NCI-H2227 (cell line): ENCODE measurements around the gene SLC46A2.

Experiments used
- DNase-seq: peaks from one replicate; lab custom pipeline; 2025; ENCODE audit not compliant: unreplicated experiment; lab: John Stamatoyannopoulos, UW

The SLC46A2 gene

GRCh38 chr9:112890106-112891081 is at the start of gene SLC46A2:
TSS of gene SLC46A2 (minus strand) at chr9:112890876. CDS start at chr9:112890681, 195 bp downstream.
- DNase-seq: peak; percentile 2

- DNase-seq: no peak
Measured at GRCh38 chr9:112939418-112939817, 48.7 kb upstream of the SLC46A2 start.

- no peak for DNase-seq
Measured at GRCh38 chr9:112933696-112934095, 43.0 kb upstream of the SLC46A2 start.

- DNase-seq: peak; percentile 39
Measured at GRCh38 chr9:112925058-112925641, 34.5 kb upstream of the SLC46A2 start.

GRCh38 chr9:112921549-112921948 is 30.9 kb upstream of the SLC46A2 start:
- peak; percentile 25 for DNase-seq

GRCh38 chr9:112917987-112918362 is 27.3 kb upstream of the SLC46A2 start:
- no peak for DNase-seq

- no peak for DNase-seq
Measured at GRCh38 chr9:112917047-112917986, 26.6 kb upstream of the SLC46A2 start.

- DNase-seq: no peak
Measured at GRCh38 chr9:112914524-112914923, 23.8 kb upstream of the SLC46A2 start.

- DNase-seq: no peak
Measured at GRCh38 chr9:112913326-112913725, 22.6 kb upstream of the SLC46A2 start.

GRCh38 chr9:112912636-112913035 is 22.0 kb upstream of the SLC46A2 start:
- no peak for DNase-seq

GRCh38 chr9:112911736-112912135 is 21.1 kb upstream of the SLC46A2 start:
- no peak for DNase-seq

GRCh38 chr9:112905084-112905483 is 14.4 kb upstream of the SLC46A2 start:
- no peak for DNase-seq

GRCh38 chr9:112900901-112901300 is 10.2 kb upstream of the SLC46A2 start:
- DNase-seq: no peak

GRCh38 chr9:112900488-112900887 is 9.8 kb upstream of the SLC46A2 start:
- no peak for DNase-seq

GRCh38 chr9:112898872-112899311 is 8.2 kb upstream of the SLC46A2 start:
- DNase-seq: no peak

GRCh38 chr9:112896131-112896530 is 5.5 kb upstream of the SLC46A2 start:
- DNase-seq: no peak

- no peak for DNase-seq
Measured at GRCh38 chr9:112894699-112895098, 4.0 kb upstream of the SLC46A2 start.

- DNase-seq: no peak
Measured at GRCh38 chr9:112894041-112894440, 3.4 kb upstream of the SLC46A2 start.

- DNase-seq: no peak
Measured at GRCh38 chr9:112892981-112893380, 2.3 kb upstream of the SLC46A2 start.

GRCh38 chr9:112891521-112891920 is 845 bp upstream of the SLC46A2 start:
- DNase-seq: no peak

GRCh38 chr9:112887381-112887780 is 3.3 kb downstream of the SLC46A2 start:
- DNase-seq: no peak
